ENCODE measurements around the gene JARID2. TPM values are rescaled to one million over a fixed set of nuclear protein-coding genes. Genes with fewer than 3 reads are reported as not detected.

The JARID2 gene
- total and polyA plus RNA-seq, 2 of the 8 experiments (the other 6 are each of a cell fraction or from before 2014, with no cell fraction given), result 60.1 to 239 TPM

GRCh38 chr6:15266423-15266996 lies 20.6 kb downstream of the JARID2 start:
- CTCF ChIA-PET (ENCODE audit: partially characterized antibody), result interaction anchor here (0.7 to 1.9 kb wide), 4 partner anchors 17 to 191 kb away, joined by 3 to 5 read pairs (median 4); no protein-coding TSS in a partner anchor

More at GRCh38 chr6:15266423-15266996, 20.6 kb downstream of the JARID2 start:
- WGBS, 2 experiments (ENCODE audit: extremely low coverage in 1 of 2, insufficient coverage in 1 of 2, insufficient read length in 1 of 2, insufficient replicate concordance in 2 of 2, low coverage in 1 of 2, low lambda C conversion rate in 2 of 2, missing lambda C conversion rate in 1 of 2), result 43% methylated on average over 11 of the region's 11 CpGs; no CpG with 5 or more reads in 1 of the 2 experiments
- H3K36me3 ChIP-seq (ENCODE audit: control insufficient read depth in 2 of 4, insufficient read depth in 4 of 4, low read length in 3 of 4), result no peaks in the 10 kb centered on the region; a peak in 2 of 8 replicates
- H3K79me1 ChIP-seq (ENCODE audit: low read depth, low read length), result peaks cover 13% of the 10 kb centered on the region; the same call in 1 of the 2 replicates
- DNase-seq (ENCODE audit: low read depth in 1 of 2, low spot score in 2 of 2), result no peak
- H2BK15ac ChIP-seq (ENCODE audit: low read length), result no peak overlapping the region
- H2BK12ac ChIP-seq (ENCODE audit: low read depth, low read length), result no peak overlapping the region
- no peaks in the 10 kb centered on the region for H3K27me3 ChIP-seq (replicated peaks in 1 of 4; ENCODE audit: control insufficient read depth in 3 of 4, extremely low read depth in 1 of 4, insufficient read depth in 3 of 4, low read length in 3 of 4)
- no peak overlapping the region for H4K5ac ChIP-seq (ENCODE audit: insufficient read length, low read depth, low read length)
- no peak overlapping the region for H3K14ac ChIP-seq (ENCODE audit: insufficient read length)
- H4K20me1 ChIP-seq (replicated peaks in 1 of 2; ENCODE audit: control insufficient read depth in 1 of 2, insufficient read depth in 2 of 2, low read length in 2 of 2), result peaks cover 45 to 50% of the 10 kb centered on the region in 2 experiments
- peaks cover 86 to 99% of the 10 kb centered on the region in 2 experiments for H3K79me2 ChIP-seq (ENCODE audit: control insufficient read depth in 1 of 2, insufficient read depth in 2 of 2, low read length in 2 of 2)
- peaks cover 34 to 65% (median 51%) of the 10 kb centered on the region in 4 experiments for H3K4me1 ChIP-seq (replicated peaks in 1 of 4; ENCODE audit: control insufficient read depth in 3 of 4, insufficient read depth in 4 of 4, low read length in 3 of 4)
- no peak overlapping the region for H3K27ac ChIP-seq (ENCODE audit: low read depth, low read length)
- no peak overlapping the region for H3K23ac ChIP-seq (ENCODE audit: insufficient read length)
- H3K23me2 ChIP-seq (ENCODE audit: low read depth, low read length), result peaks cover 2% of the 10 kb centered on the region; the same call in 1 of the 2 replicates
- H3K4ac ChIP-seq (replicated peaks; ENCODE audit: insufficient read length, low read depth, low read length), result peak overlapping the region; percentile 87
- H3K4me3 ChIP-seq (ENCODE audit: extremely low read depth in 1 of 4, insufficient read depth in 2 of 4, low read depth in 3 of 4, low read length in 4 of 4), result peak overlapping the region in 1 of 4 experiments; percentile 47; a peak in 4 of 8 replicates
- no peak overlapping the region for H3K56ac ChIP-seq (replicated peaks; ENCODE audit: insufficient read length, low read depth, low read length)
- H2AK5ac ChIP-seq (ENCODE audit: low read depth, low read length), result no peak overlapping the region
- peak overlapping the region; percentile 65 to 74 for H3K4me2 ChIP-seq (ENCODE audit: insufficient read depth in 1 of 2, low read depth in 2 of 2, low read length in 2 of 2)
- peak overlapping the region; percentile 21; the same call in 1 of the 2 replicates for H2BK5ac ChIP-seq (ENCODE audit: low read depth, low read length)
- no peaks in the 10 kb centered on the region for H3K9me3 ChIP-seq (ENCODE audit: insufficient read depth in 2 of 2, low read depth in 1 of 2, low read length in 1 of 2)
- no peak overlapping the region for H2BK20ac ChIP-seq (ENCODE audit: low read length)
- H2BK120ac ChIP-seq (replicated peaks; ENCODE audit: low read depth, low read length), result peak overlapping the region; percentile 33
- H4K91ac ChIP-seq (replicated peaks; ENCODE audit: insufficient read length, low read length), result peak overlapping the region; percentile 34
- H3K18ac ChIP-seq (ENCODE audit: extremely low read depth, low read length), result no peak overlapping the region
- H2AFZ ChIP-seq (ENCODE audit: low read length), result no peak overlapping the region
- TF ChIP-seq NANOG (IDR thresholded peaks at IDR 0.05; ENCODE audit: insufficient read depth, low read depth, low read length, poor library complexity, severe bottlenecking) (no peak), SIN3A (conservative IDR thresholded peaks at IDR 0.05 in 1 of 2, IDR thresholded peaks at IDR 0.05 in 1 of 2; ENCODE audit: low read depth in 1 of 2, low read length in 2 of 2) (0 out of 4 replicates have a peak, but pooled peaks of 1 of the 2 experiments have one; percentile 12)
- POLR2A ChIA-PET (ENCODE audit: partially characterized antibody), result interaction anchor here (0.7 to 4.0 kb wide), 8 partner anchors 11 to 263 kb away, joined by 3 to 21 read pairs (median 4); partner anchors contain the start of gene JARID2
- FAIRE-seq, result no peak
- H3K9ac ChIP-seq (replicated peaks in 1 of 4; ENCODE audit: extremely low read depth in 1 of 4, low read depth in 3 of 4, low read length in 3 of 4), result no peak overlapping the region
- no peak overlapping the region for H4K8ac ChIP-seq (ENCODE audit: extremely low read depth, insufficient read depth, low read length)
